ENCODE data around the gene MON1A.

Gene MON1A

DNA sequence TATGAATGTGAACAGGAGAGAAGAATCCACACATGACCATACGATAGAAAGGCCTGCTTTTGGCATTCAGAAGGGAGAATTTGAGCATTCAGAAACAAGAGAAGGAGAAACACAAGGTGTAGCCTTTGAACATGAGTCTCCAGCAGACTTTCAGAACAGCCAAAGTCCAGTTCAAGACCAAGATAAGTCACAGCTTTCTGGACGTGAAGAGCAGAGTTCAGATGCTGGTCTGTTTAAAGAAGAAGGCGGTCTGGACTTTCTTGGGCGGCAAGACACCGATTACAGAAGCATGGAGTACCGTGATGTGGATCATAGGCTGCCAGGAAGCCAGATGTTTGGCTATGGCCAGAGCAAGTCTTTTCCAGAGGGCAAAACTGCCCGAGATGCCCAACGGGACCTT, 38.7 kb upstream of the MON1A start:
- Histone ChIP-seq H3K9me2 (replicated peaks; ENCODE audit: insufficient read depth, low read length) (no peaks in the 10 kb centered on the region), H3K9ac (ENCODE audit: low read length) (no peak overlapping the region), H3K79me2 (ENCODE audit: low read length) (peaks cover 79% of the 10 kb centered on the region), H3K36me3 (replicated peaks; ENCODE audit: insufficient read depth, low read length) (no peaks in the 10 kb centered on the region; the same call in 1 of the 2 replicates), H3K27ac (ENCODE audit: low read length) (no peak overlapping the region), H3K4me3 (ENCODE audit: low read length) (no peak overlapping the region), H2AFZ (ENCODE audit: low read length) (no peak overlapping the region), H3K27me3 (replicated peaks; ENCODE audit: insufficient read depth, low read length) (no peaks in the 10 kb centered on the region), H3F3A (ENCODE audit: insufficient read depth, low read length) (no peaks in the 10 kb centered on the region), H3K4me2 (ENCODE audit: low read depth, low read length) (no peak overlapping the region), H3K9me3 (replicated peaks; ENCODE audit: insufficient read depth, low read length) (no peaks in the 10 kb centered on the region), H4K20me1 (ENCODE audit: insufficient read depth, low read length) (no peaks in the 10 kb centered on the region), H3K4me1 (ENCODE audit: low read length) (no peaks in the 10 kb centered on the region)
- TF ChIP-seq EZH2 (optimal IDR thresholded peaks at IDR 0.05; ENCODE audit: low read depth, low read length) (no peak), EZH2phosphoT487 (IDR thresholded peaks at IDR 0.05; ENCODE audit: low read length) (no peak)
- TF ChIP-seq, protein P1, sequence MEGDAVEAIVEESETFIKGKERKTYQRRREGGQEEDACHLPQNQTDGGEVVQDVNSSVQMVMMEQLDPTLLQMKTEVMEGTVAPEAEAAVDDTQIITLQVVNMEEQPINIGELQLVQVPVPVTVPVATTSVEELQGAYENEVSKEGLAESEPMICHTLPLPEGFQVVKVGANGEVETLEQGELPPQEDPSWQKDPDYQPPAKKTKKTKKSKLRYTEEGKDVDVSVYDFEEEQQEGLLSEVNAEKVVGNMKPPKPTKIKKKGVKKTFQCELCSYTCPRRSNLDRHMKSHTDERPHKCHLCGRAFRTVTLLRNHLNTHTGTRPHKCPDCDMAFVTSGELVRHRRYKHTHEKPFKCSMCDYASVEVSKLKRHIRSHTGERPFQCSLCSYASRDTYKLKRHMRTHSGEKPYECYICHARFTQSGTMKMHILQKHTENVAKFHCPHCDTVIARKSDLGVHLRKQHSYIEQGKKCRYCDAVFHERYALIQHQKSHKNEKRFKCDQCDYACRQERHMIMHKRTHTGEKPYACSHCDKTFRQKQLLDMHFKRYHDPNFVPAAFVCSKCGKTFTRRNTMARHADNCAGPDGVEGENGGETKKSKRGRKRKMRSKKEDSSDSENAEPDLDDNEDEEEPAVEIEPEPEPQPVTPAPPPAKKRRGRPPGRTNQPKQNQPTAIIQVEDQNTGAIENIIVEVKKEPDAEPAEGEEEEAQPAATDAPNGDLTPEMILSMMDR (IDR thresholded peaks at IDR 0.05; ENCODE audit: low read length), result no peak
- DNase-seq, result no peak

GRCh38 chr3:49967291-49967690, 37.7 kb upstream of the MON1A start:
- Histone ChIP-seq H3K4me2 (ENCODE audit: low read depth, low read length) (no peak overlapping the region), H3K9ac (ENCODE audit: low read length) (no peak overlapping the region), H3K36me3 (replicated peaks; ENCODE audit: insufficient read depth, low read length) (no peaks in the 10 kb centered on the region; the same call in 1 of the 2 replicates), H3K9me2 (replicated peaks; ENCODE audit: insufficient read depth, low read length) (no peaks in the 10 kb centered on the region), H3K4me1 (ENCODE audit: low read length) (no peaks in the 10 kb centered on the region), H3K27me3 (replicated peaks; ENCODE audit: insufficient read depth, low read length) (no peaks in the 10 kb centered on the region), H4K20me1 (ENCODE audit: insufficient read depth, low read length) (no peaks in the 10 kb centered on the region), H3K79me2 (ENCODE audit: low read length) (peaks cover 76% of the 10 kb centered on the region), H2AFZ (ENCODE audit: low read length) (no peak overlapping the region), H3K4me3 (ENCODE audit: low read length) (no peak overlapping the region), H3K27ac (ENCODE audit: low read length) (no peak overlapping the region), H3K9me3 (replicated peaks; ENCODE audit: insufficient read depth, low read length) (no peaks in the 10 kb centered on the region), H3F3A (ENCODE audit: insufficient read depth, low read length) (no peaks in the 10 kb centered on the region)
- no peak for DNase-seq
- TF ChIP-seq EZH2phosphoT487 (IDR thresholded peaks at IDR 0.05; ENCODE audit: low read length) (no peak), EZH2 (optimal IDR thresholded peaks at IDR 0.05; ENCODE audit: low read depth, low read length) (no peak)
- TF ChIP-seq, protein P1 (IDR thresholded peaks at IDR 0.05; ENCODE audit: low read length), result no peak

DNA sequence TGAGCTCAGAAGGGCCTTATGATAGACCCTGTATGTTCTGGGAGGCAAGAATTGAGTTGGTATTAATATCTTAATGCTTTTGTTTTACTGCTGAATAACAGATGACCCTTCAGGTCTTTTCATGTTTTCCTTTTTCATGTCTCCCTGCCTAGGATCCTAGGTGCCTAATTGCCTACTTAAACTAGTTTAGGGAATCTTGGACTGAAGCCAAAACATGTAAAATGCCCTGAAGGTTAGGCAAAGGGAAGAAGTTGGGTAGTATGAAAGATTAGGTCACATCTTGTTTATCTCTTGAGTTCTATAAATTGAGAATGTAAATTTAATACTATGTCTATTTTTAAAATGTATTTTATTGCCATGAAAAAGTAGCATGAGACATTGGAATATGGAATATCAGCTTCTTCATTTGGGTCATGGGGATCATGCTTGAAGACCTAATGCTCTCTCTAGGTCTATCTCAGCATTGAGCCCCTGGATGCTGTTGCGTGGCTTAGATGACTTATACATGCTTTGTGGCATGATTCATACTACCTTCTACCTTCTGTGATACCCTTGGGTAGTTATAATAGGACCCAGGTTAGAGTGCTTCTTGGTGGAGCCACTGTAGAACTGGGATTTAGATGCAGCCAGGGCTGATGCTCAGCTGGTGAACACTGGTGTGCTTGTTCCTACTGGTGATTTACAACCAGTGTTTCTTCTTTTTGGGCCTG, 36.8 kb upstream of the MON1A start:
- TF ChIP-seq, protein P1 (IDR thresholded peaks at IDR 0.05; ENCODE audit: low read length), result no peak
- TF ChIP-seq EZH2phosphoT487 (IDR thresholded peaks at IDR 0.05; ENCODE audit: low read length), result no peak
- no peak for TF ChIP-seq EZH2 (optimal IDR thresholded peaks at IDR 0.05; ENCODE audit: low read depth, low read length)
- Histone ChIP-seq H3K4me3 (ENCODE audit: low read length) (no peak overlapping the region), H3K27me3 (replicated peaks; ENCODE audit: insufficient read depth, low read length) (no peaks in the 10 kb centered on the region), H3K4me1 (ENCODE audit: low read length) (no peaks in the 10 kb centered on the region), H3F3A (ENCODE audit: insufficient read depth, low read length) (no peaks in the 10 kb centered on the region), H3K36me3 (replicated peaks; ENCODE audit: insufficient read depth, low read length) (no peaks in the 10 kb centered on the region; the same call in 1 of the 2 replicates), H3K4me2 (ENCODE audit: low read depth, low read length) (no peak overlapping the region), H3K9me3 (replicated peaks; ENCODE audit: insufficient read depth, low read length) (no peaks in the 10 kb centered on the region), H3K9me2 (replicated peaks; ENCODE audit: insufficient read depth, low read length) (no peaks in the 10 kb centered on the region), H3K27ac (ENCODE audit: low read length) (no peak overlapping the region), H4K20me1 (ENCODE audit: insufficient read depth, low read length) (no peaks in the 10 kb centered on the region), H3K79me2 (ENCODE audit: low read length) (peaks cover 79% of the 10 kb centered on the region), H2AFZ (ENCODE audit: low read length) (no peak overlapping the region), H3K9ac (ENCODE audit: low read length) (no peak overlapping the region)
- DNase-seq, result no peak
